ENCODE data around the gene RNF207.

The RNF207 gene

GRCh38 chr1:6167391-6168303 lies 38.3 kb upstream of the RNF207 start:
- TF ChIP-seq JUND (IDR thresholded peaks at IDR 0.05; ENCODE audit: low read depth), result no peak
- no peak for DNase-seq (ENCODE audit: low read depth in 1 of 2, low spot score in 1 of 2)
- in situ Hi-C loops (cut with HindIII; ENCODE audit: low pct_unique_long_range_greater_than_20kb, low sequenced_read_pairs), result no loop called here

GRCh38 chr1:6168947-6169586 lies 36.9 kb upstream of the RNF207 start:
- in situ Hi-C loops (cut with HindIII; ENCODE audit: low pct_unique_long_range_greater_than_20kb, low sequenced_read_pairs), result no loop called here
- TF ChIP-seq JUND (IDR thresholded peaks at IDR 0.05; ENCODE audit: low read depth), result no peak

GRCh38 chr1:6170116-6170741 lies 35.7 kb upstream of the RNF207 start:
- in situ Hi-C loops (cut with HindIII; ENCODE audit: low pct_unique_long_range_greater_than_20kb, low sequenced_read_pairs), result no loop called here
- TF ChIP-seq JUND (IDR thresholded peaks at IDR 0.05; ENCODE audit: low read depth), result no peak
- DNase-seq (ENCODE audit: low read depth in 1 of 2, low spot score in 1 of 2), result no peak

More at GRCh38 chr1:6168947-6169586, 36.9 kb upstream of the RNF207 start:
- DNase-seq (ENCODE audit: low read depth in 1 of 2, low spot score in 1 of 2), result no peak

GRCh38 chr1:6170742-6171201 lies 35.1 kb upstream of the RNF207 start:
- no peak for DNase-seq (ENCODE audit: low read depth in 1 of 2, low spot score in 1 of 2)
- TF ChIP-seq JUND (IDR thresholded peaks at IDR 0.05; ENCODE audit: low read depth), result no peak
- in situ Hi-C loops (cut with HindIII; ENCODE audit: low pct_unique_long_range_greater_than_20kb, low sequenced_read_pairs), result no loop called here

- no peak for TF ChIP-seq JUND (IDR thresholded peaks at IDR 0.05; ENCODE audit: low read depth)
- in situ Hi-C loops (cut with HindIII; ENCODE audit: low pct_unique_long_range_greater_than_20kb, low sequenced_read_pairs), result no loop called here
- DNase-seq (ENCODE audit: low read depth in 1 of 2, low spot score in 1 of 2), result no peak
Measured at GRCh38 chr1:6171548-6172124, 34.3 kb upstream of the RNF207 start.

GRCh38 chr1:6172549-6172948 lies 33.4 kb upstream of the RNF207 start:
- no peak for TF ChIP-seq JUND (IDR thresholded peaks at IDR 0.05; ENCODE audit: low read depth)
- in situ Hi-C loops (cut with HindIII; ENCODE audit: low pct_unique_long_range_greater_than_20kb, low sequenced_read_pairs), result no loop called here
- DNase-seq (ENCODE audit: low read depth in 1 of 2, low spot score in 1 of 2), result no peak

GRCh38 chr1:6174621-6175410 lies 31.1 kb upstream of the RNF207 start:
- in situ Hi-C loops (cut with HindIII; ENCODE audit: low pct_unique_long_range_greater_than_20kb, low sequenced_read_pairs), result no loop called here
- TF ChIP-seq JUND (IDR thresholded peaks at IDR 0.05; ENCODE audit: low read depth), result no peak

GRCh38 chr1:6175411-6175828 lies 30.5 kb upstream of the RNF207 start:
- no peak for TF ChIP-seq JUND (IDR thresholded peaks at IDR 0.05; ENCODE audit: low read depth)
- no peak for DNase-seq (ENCODE audit: low read depth in 1 of 2, low spot score in 1 of 2)
- in situ Hi-C loops (cut with HindIII; ENCODE audit: low pct_unique_long_range_greater_than_20kb, low sequenced_read_pairs), result no loop called here

More at GRCh38 chr1:6174621-6175410, 31.1 kb upstream of the RNF207 start:
- no peak for DNase-seq (ENCODE audit: low read depth in 1 of 2, low spot score in 1 of 2)

- in situ Hi-C loops (cut with HindIII; ENCODE audit: low pct_unique_long_range_greater_than_20kb, low sequenced_read_pairs), result no loop called here
- TF ChIP-seq JUND (IDR thresholded peaks at IDR 0.05; ENCODE audit: low read depth), result no peak
- DNase-seq (ENCODE audit: low read depth in 1 of 2, low spot score in 1 of 2), result no peak
Measured at GRCh38 chr1:6176779-6177178, 29.1 kb upstream of the RNF207 start.

- in situ Hi-C loops (cut with HindIII; ENCODE audit: low pct_unique_long_range_greater_than_20kb, low sequenced_read_pairs), result no loop called here
- no peak for TF ChIP-seq JUND (IDR thresholded peaks at IDR 0.05; ENCODE audit: low read depth)
Measured at GRCh38 chr1:6177681-6178380, 28.1 kb upstream of the RNF207 start.

More at GRCh38 chr1:6177681-6178380, 28.1 kb upstream of the RNF207 start:
- DNase-seq (ENCODE audit: low read depth in 1 of 2, low spot score in 1 of 2), result no peak
